ENCODE data around the gene DOLPP1. TPM values are rescaled to one million over a fixed set of nuclear protein-coding genes. Genes with fewer than 3 reads are reported as not detected.

The DOLPP1 gene
- total and polyA plus RNA-seq, 8 donors, result 13.4 to 19.6 (median 15.2) TPM

DNA sequence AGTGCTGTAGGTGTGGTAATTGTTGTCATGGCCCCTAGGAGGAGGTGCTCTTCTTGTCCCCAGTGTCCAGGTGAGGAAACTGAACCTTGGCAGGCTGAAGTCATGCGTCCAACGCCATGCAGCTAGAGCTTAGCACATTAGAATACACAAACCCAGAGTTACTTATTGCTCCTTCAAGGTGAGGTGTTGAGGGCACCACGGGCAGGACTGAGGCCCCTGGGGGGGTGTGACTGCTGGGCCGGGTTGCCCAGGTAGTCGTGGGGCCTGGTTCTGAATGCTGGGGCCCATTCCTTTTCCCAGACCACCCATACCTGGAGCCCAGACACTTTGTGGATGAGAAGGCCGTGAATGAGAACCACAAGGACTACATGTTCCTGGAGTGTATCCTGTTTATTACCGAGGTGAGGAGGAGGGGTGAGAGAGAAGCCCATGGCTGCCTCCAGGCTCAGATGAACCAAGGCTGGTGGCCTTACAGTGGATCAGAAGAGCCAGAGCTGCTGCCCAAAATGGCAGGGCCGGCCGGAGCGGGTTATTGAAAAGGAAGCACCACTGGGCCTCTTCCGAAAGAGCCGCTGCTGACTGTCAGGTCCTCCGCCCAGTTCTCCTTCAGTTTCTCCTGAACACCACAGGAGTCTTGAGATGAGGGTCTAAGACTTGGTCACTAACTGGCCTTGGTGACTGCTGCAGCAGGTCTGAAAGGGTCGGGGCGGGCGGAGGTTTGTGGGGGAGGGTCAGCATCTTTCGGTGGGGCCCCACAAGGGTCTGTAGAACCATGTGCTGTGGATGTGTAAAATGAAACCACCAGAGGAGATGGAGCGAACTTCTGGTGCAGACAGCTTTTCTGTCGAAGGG is 56.6 kb downstream of the DOLPP1 start:
- H3K27me3 ChIP-seq, result no peaks in the 10 kb centered on the region
- TF ChIP-seq, protein P1, sequence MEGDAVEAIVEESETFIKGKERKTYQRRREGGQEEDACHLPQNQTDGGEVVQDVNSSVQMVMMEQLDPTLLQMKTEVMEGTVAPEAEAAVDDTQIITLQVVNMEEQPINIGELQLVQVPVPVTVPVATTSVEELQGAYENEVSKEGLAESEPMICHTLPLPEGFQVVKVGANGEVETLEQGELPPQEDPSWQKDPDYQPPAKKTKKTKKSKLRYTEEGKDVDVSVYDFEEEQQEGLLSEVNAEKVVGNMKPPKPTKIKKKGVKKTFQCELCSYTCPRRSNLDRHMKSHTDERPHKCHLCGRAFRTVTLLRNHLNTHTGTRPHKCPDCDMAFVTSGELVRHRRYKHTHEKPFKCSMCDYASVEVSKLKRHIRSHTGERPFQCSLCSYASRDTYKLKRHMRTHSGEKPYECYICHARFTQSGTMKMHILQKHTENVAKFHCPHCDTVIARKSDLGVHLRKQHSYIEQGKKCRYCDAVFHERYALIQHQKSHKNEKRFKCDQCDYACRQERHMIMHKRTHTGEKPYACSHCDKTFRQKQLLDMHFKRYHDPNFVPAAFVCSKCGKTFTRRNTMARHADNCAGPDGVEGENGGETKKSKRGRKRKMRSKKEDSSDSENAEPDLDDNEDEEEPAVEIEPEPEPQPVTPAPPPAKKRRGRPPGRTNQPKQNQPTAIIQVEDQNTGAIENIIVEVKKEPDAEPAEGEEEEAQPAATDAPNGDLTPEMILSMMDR (IDR thresholded peaks at IDR 0.05), result no peak
- H3K4me3 ChIP-seq, result no peak overlapping the region
- intact Hi-C loops (cut with DNase I), result loop anchor here in 1 of 2 donors (5.0 kb wide), 1 partner anchor 475 kb away; no protein-coding TSS in a partner anchor
- H3K27ac ChIP-seq, result peak overlapping the region; percentile 99 to 100
- ATAC-seq (no peak), DNase-seq (no peak)
- peaks cover 0 to 62% of the 10 kb centered on the region in 2 donors for H3K36me3 ChIP-seq
- H3K4me1 ChIP-seq, result peaks cover 40 to 53% of the 10 kb centered on the region in 2 donors
- no peaks in the 10 kb centered on the region for H3K9me3 ChIP-seq

DNA sequence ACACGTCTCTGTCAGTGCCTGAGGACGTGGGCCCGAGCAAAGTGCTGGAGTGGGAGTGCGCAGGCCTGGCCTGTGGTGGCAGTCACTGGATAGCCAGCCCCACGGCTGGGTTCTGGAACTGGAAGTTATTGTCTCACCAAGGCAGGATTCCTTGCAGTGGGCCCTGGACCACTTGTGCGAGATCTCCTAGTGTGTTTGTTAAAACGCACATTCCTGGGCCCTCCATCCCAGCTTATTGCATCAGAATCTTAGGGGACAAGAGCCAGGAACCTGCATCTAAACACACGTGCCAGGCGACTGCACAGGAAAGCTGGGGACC is 57.2 kb downstream of the DOLPP1 start:
- Histone ChIP-seq H3K4me1 (peaks cover 46 to 59% of the 10 kb centered on the region in 2 donors), H3K27me3 (no peaks in the 10 kb centered on the region), H3K4me3 (no peak overlapping the region), H3K27ac (peak overlapping the region; percentile 99 to 100), H3K36me3 (peaks cover 0 to 62% of the 10 kb centered on the region in 2 donors), H3K9me3 (no peaks in the 10 kb centered on the region)
- TF ChIP-seq, protein P1 (IDR thresholded peaks at IDR 0.05), result no peak
- ATAC-seq, result no peak
- intact Hi-C loops (cut with DNase I), result loop anchor here in 1 of 2 donors (5.0 kb wide), 1 partner anchor 474 kb away; no protein-coding TSS in a partner anchor
- no peak for DNase-seq

DNA sequence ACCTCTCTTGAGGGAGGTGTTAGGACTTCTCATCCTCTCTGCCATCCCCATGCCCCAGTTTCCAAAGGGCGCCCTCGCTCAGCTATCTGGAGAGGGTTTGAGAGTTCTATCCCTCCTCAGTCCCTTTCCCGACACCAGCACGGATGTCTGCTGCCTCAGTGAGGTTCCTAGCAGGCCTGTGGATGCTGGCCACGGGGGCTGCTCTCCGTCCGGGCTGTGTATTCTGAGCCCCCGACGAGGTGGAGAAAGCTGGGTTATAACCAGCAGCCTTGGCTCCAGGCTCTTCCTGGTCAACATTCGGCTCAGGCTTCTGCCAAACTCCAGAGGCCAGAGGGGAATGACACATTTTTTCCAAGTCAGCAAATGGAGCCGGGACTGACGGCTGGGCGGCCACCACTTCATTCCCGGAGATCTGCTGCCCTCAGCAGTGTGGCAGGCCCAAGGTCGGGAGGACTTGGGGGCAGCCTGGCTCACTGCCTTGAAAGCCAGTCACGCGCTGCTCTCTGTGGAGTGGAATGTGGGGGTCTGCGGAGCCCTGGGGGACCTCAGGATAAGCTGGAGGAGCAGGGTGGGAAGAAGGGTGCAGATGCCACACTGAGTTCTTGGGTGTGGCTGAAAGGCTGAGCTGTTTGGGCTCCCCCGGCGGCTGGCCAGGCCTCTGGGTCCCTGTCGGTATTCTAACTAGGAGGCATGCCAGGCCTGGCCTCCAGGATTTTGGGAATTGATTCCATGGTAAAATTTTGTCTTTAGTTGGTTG is 57.7 kb downstream of the DOLPP1 start:
- TF ChIP-seq, protein P1 (IDR thresholded peaks at IDR 0.05), result no peak
- Histone ChIP-seq H3K36me3 (peaks cover 0 to 62% of the 10 kb centered on the region in 2 donors), H3K4me3 (peak overlapping the region in 1 of 2 donors; percentile 50), H3K4me1 (peaks cover 52 to 64% of the 10 kb centered on the region in 2 donors), H3K27me3 (no peaks in the 10 kb centered on the region), H3K9me3 (no peaks in the 10 kb centered on the region), H3K27ac (peak overlapping the region; percentile 99 to 100)
- intact Hi-C loops (cut with DNase I), result loop anchor here in 1 of 2 donors (5.0 kb wide), 1 partner anchor 474 kb away; no protein-coding TSS in a partner anchor
- DNase-seq (peak in 2 of 4 donors; percentile 45 to 59), ATAC-seq (no peak)

DNA sequence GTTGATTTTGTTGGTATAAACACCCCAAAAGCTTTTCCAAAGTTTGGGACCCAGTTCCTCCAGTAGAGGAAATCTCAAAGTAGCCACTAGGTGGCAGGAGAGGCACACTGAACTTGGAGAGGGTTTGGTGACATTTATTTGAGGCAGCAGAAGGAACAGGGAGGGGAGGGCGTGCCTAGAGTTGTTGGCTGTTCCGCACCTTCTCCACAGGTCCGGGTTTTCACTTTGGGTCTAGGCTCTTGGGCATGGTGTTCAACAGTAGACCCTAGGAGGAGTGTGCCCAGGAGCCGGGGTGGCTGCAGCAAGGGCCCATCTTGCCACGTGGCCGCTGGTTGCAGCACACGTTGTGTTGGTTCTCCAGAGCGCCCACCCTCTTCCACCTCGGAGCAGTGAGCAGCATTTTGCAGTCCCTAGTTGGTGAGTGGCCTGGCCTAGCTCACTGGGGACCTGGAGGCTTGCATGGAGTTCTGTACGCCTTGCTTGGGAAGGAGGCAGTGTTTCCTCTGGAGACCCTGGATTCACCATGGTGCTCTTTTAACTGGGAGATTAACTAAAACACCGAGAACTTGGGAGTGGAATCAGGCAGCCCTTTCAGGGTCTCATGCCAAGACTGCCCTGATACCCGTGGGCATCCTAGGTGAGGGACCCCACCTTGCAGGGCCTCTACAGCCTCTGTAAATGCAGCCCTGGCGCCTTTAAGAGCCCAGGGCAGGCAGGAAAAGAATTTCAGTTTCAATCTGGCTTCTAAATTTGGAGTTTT is 58.5 kb downstream of the DOLPP1 start:
- peak overlapping the region; percentile 19 to 50 for H3K4me3 ChIP-seq
- H3K9me3 ChIP-seq, result no peaks in the 10 kb centered on the region
- no peaks in the 10 kb centered on the region for H3K27me3 ChIP-seq
- peaks cover 57 to 72% of the 10 kb centered on the region in 2 donors for H3K4me1 ChIP-seq
- DNase-seq (peak; percentile 72 to 92 (median 83)), ATAC-seq (peak; percentile 74)
- intact Hi-C loops (cut with DNase I), result loop anchor here in 1 of 2 donors (5.0 kb wide), 1 partner anchor 473 kb away; no protein-coding TSS in a partner anchor
- TF ChIP-seq, protein P1 (IDR thresholded peaks at IDR 0.05), result peak; percentile 88 to 95
- peaks cover 0 to 64% of the 10 kb centered on the region in 2 donors for H3K36me3 ChIP-seq
- H3K27ac ChIP-seq, result peak overlapping the region; percentile 99 to 100
